SK-N-SH treated with all-trans-retinoic acid at 6 μM for 48 hours (cell line): ENCODE measurements around the gene ST3GAL3.

Experiments
- ARNTL ChIP-seq: fragments of 450-650 bp; formaldehyde crosslinking; IDR thresholded peaks from 2 replicates; pipeline ENCODE4 v1.5.0; 2020; ENCODE audit warnings: low read depth, mild to moderate bottlenecking, moderate library complexity, borderline replicate concordance
- BACH2 ChIP-seq: fragments of 250-450 bp; sonication (Bioruptor Pico); IDR thresholded peaks from 2 replicates; pipeline ENCODE4 v1.9.0; 2021; ENCODE audit warnings: mild to moderate bottlenecking, borderline replicate concordance
- CREB5 ChIP-seq: fragments of 250-450 bp; sonication (Bioruptor Pico); IDR thresholded peaks from 2 replicates; pipeline ENCODE4 v1.5.1; 2020; ENCODE audit warnings: low read depth, mild to moderate bottlenecking, moderate library complexity
- GLIS3 ChIP-seq: fragments of 250-450 bp; sonication (Bioruptor Pico); IDR thresholded peaks from 2 replicates; pipeline ENCODE4 v1.5.0; 2020; ENCODE audit warnings: mild to moderate bottlenecking, moderate library complexity
- ISL1 ChIP-seq: fragments of 250-450 bp; sonication (Bioruptor Pico); IDR thresholded peaks from 2 replicates; pipeline ENCODE4 v2.1.2; 2022; ENCODE audit warnings: mild to moderate bottlenecking, moderate library complexity
- PATZ1 ChIP-seq: fragments of 250-450 bp; sonication (Bioruptor Pico); IDR thresholded peaks from 2 replicates; pipeline ENCODE4 v1.8.0; 2020; ENCODE audit warnings: mild to moderate bottlenecking, moderate library complexity, borderline replicate concordance
- RARB ChIP-seq: fragments of 250-450 bp; sonication (Bioruptor Pico); IDR thresholded peaks from 2 replicates; pipeline ENCODE4 v1.8.0; 2021; ENCODE audit warnings: mild to moderate bottlenecking, moderate library complexity
- TOX ChIP-seq: fragments of 250-450 bp; sonication (Bioruptor Pico); IDR thresholded peaks from 2 replicates; pipeline ENCODE4 v1.8.0; 2021; ENCODE audit warnings: mild to moderate bottlenecking, moderate library complexity, borderline replicate concordance
- TSHZ2 ChIP-seq: fragments of 250-450 bp; sonication (Bioruptor Pico); IDR thresholded peaks from 2 replicates; pipeline ENCODE4 v1.5.0; 2020; ENCODE audit warnings: mild to moderate bottlenecking, moderate library complexity
- ZFP3 ChIP-seq: fragments of 250-450 bp; sonication (Bioruptor Pico); IDR thresholded peaks from 2 replicates; pipeline ENCODE4 v1.5.0; 2020; ENCODE audit warnings: mild to moderate bottlenecking, moderate library complexity
- ZFP30 ChIP-seq: fragments of 450-650 bp; formaldehyde crosslinking; IDR thresholded peaks from 2 replicates; pipeline ENCODE4 v1.5.0; 2022; ENCODE audit warnings: mild to moderate bottlenecking, moderate library complexity
- ZNF565 ChIP-seq: fragments of 450-650 bp; formaldehyde crosslinking; conservative IDR thresholded peaks from 2 replicates; pipeline ENCODE4 v1.5.0; 2020; ENCODE audit warnings: low read depth, mild to moderate bottlenecking, moderate library complexity
- ZNF70 ChIP-seq: fragments of 450-650 bp; formaldehyde crosslinking; IDR thresholded peaks from 2 replicates; pipeline ENCODE4 v1.5.0; 2020; ENCODE audit warnings: mild to moderate bottlenecking, moderate library complexity
- ZNF8 ChIP-seq: fragments of 450-650 bp; formaldehyde crosslinking; IDR thresholded peaks from 2 replicates; pipeline ENCODE4 v1.5.0; 2020; ENCODE audit warnings: mild to moderate bottlenecking, moderate library complexity

GRCh38 chr1:43961692-43962091 lies 254.4 kb downstream of the ST3GAL3 start:
- no peak for TF ChIP-seq TSHZ2
- no peak for TF ChIP-seq ISL1
- TF ChIP-seq RARB (CRISPR knock-in tag) = no peak
- no peak for TF ChIP-seq TOX (CRISPR knock-in tag)
- no peak for TF ChIP-seq ZNF70 (CRISPR knock-in tag)
- no peak for TF ChIP-seq ZFP30 (CRISPR knock-in tag)
- no peak for TF ChIP-seq ZFP3 (CRISPR knock-in tag)
- TF ChIP-seq ARNTL (CRISPR knock-in tag) = no peak
- no peak for TF ChIP-seq PATZ1 (CRISPR knock-in tag)
- no peak for TF ChIP-seq CREB5 (CRISPR knock-in tag)
- no peak for TF ChIP-seq GLIS3
- no peak for TF ChIP-seq ZNF8 (CRISPR knock-in tag)
- TF ChIP-seq BACH2 (CRISPR knock-in tag) = no peak
- no peak for TF ChIP-seq ZNF565 (CRISPR knock-in tag)
